RPMI7951 (cell line): ENCODE results near the gene RALGAPA1. TPM values are rescaled to one million over a fixed set of nuclear protein-coding genes. Genes with fewer than 3 reads are reported as not detected.

Source experiments
- total RNA-seq: library from RNA; depleted of rRNA; stranded (reverse); fragments of >200 nt; shearing (Covaris generic); gene quantifications from 2 replicates; pipeline ENCODE4 v1.2.3, GENCODE V29; 2014; rRNA removed

RALGAPA1 gene
- total RNA-seq, 1 experiment from 2014 or later = 16.0 TPM

Other genes with a start within 250 kb of the RALGAPA1 start
- gene BRMS1L, start 17.0 kb upstream of the RALGAPA1 start, total RNA-seq = 3.5 and 5.3 TPM in 2 replicates